Measurements from ENCODE around the gene FHIP1A.

- TF ChIP-seq CTCF (conservative IDR thresholded peaks at IDR 0.05), result no peak
- no peak for TF ChIP-seq ZFX (IDR thresholded peaks at IDR 0.05)
Observed at GRCh38 chr4:151427266-151427665, 18.3 kb downstream of the FHIP1A start.
